Right lobe of liver (tissue), 6 donors: ENCODE measurements around the gene DDX28. TPM values are rescaled to one million over a fixed set of nuclear protein-coding genes. Genes with fewer than 3 reads are reported as not detected.

Experiments
- ATAC-seq, 4 donors: fragments of 200-7000 bp; cut with Tn5 transposase; one replicate each; pipeline ENCODE4 v1.9.1; 2020; ENCODE audit warnings: mild to moderate bottlenecking in 4 of 4, moderate library complexity in 4 of 4
- DNase-seq, 3 donors: peaks; one replicate each; pipeline ENCODE4 v3.0.0-alpha.2; 2020
- H3K27ac ChIP-seq, 3 donors: fragments of 200-600 bp; one replicate each; pipeline ENCODE4 v1.8.0; 2022
- H3K27me3 ChIP-seq, 2 donors: fragments of 200-600 bp; one replicate each; pipeline ENCODE4 v1.8.0; 2022
- H3K36me3 ChIP-seq, 4 donors: fragments of 200-600 bp; sonication (generic) in 1 of 4; one replicate each; pipeline versions ENCODE4 v1.5.1 to v1.8.0; 2017 to 2022; ENCODE audit warnings: control low read depth in 1 of 4
- H3K4me1 ChIP-seq, 4 donors: fragments of 200-600 bp; sonication (generic) in 1 of 4; one replicate each; pipeline versions ENCODE4 v1.5.1 to v1.8.0; 2017 to 2022; ENCODE audit warnings: control low read depth in 1 of 4
- H3K4me3 ChIP-seq, 3 donors: fragments of 200-600 bp; one replicate each; pipeline ENCODE4 v1.8.0; 2022
- H3K9me3 ChIP-seq, 4 donors: fragments of 200-600 bp; sonication (generic) in 1 of 4; one replicate each; pipeline versions ENCODE4 v1.5.1 to v1.8.0; 2017 to 2022; ENCODE audit warnings: control low read depth in 1 of 4
- CTCF ChIP-seq, 4 donors: fragments of 200-600 bp in 3 of 4; fragments of 450-650 bp in 1 of 4; IDR thresholded peaks; one replicate each; pipeline versions ENCODE4 v1.5.1 to v1.8.0; 2016 to 2022; ENCODE audit warnings: antibody characterized with exemption in 4 of 4, mild to moderate bottlenecking in 2 of 4
- POLR2A ChIP-seq: fragments of 450-650 bp; IDR thresholded peaks from one replicate; pipeline ENCODE4 v1.6.1; 2017; ENCODE audit warnings: antibody characterized with exemption, mild to moderate bottlenecking
- WGBS: methylation state at CpG from one replicate; pipeline ENCODE4 v1.1.6; 2018; ENCODE audit warnings: low coverage, low lambda C conversion rate; ENCODE audit not compliant: insufficient coverage; ENCODE audit errors: missing lambda C conversion rate; 5-methylcytosine and 5-hydroxymethylcytosine counted together
- intact Hi-C, 2 donors: fragments of 100-400 bp; cut with DNase I; formaldehyde crosslinking; loops; one replicate each; pipeline versions ENCODE4 v1.11.2 to v1.14.1; 2022
- total RNA-seq, 6 experiments: library from RNA; depleted of rRNA in 2 of 6; stranded (reverse); fragments of >200 nt in 2 of 6; fragmentation: NEBNext Ultra II Directional in 3 of 6; extraction: Animal tissue kit (Norgen Biotek cat#: 25700) in 3 of 6; gene quantifications; one replicate each; pipeline versions ENCODE4 v1.1.0 to v1.2.4, GENCODE V29; 2016 to 2023
- donor health status: DM: no; HTN: yes; CAD: no.
- donor health status: DM: no; HTN: no; CAD: no.
- donor health status: DM: no; HTN: no; CAD: no.
- donor health status: DM: no; HTN: yes; CAD: no.
- donor health status: DM: no; HTN: yes; CAD: no.

The DDX28 gene
- total RNA-seq, 6 experiments from 2014 or later: 5.4 to 10.0 (median 6.3) TPM

DNA sequence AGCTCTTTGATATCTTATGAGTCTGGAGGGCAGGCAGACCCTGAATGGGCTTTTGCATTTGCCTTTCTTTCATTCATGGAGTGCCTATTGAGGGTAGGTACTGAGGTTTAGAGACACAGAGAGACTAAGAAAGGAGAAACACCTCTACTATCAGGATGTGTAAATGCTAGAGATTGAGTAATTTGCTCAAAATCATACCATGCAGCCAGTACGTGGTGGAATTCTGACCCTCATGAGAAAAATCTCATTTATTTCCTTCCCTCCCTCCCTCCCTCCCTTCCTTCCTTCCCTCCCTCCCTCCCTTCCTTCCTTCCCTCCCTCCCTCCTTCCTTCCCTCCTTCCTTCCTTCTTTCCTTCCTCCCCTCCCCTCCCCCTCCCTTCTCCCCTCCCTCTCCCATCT, 43.7 kb upstream of the DDX28 start:
- Histone ChIP-seq H3K4me3 (no peak overlapping the region), H3K36me3 (peaks cover 0 to 4% (median 2%) of the 10 kb centered on the region in 4 donors), H3K27ac (no peak overlapping the region), H3K27me3 (no peaks in the 10 kb centered on the region), H3K4me1 (peaks cover 0 to 13% (median 6%) of the 10 kb centered on the region in 4 donors), H3K9me3 (no peaks in the 10 kb centered on the region)
- DNase-seq (no peak), ATAC-seq (no peak)
- no peak for TF ChIP-seq CTCF (IDR thresholded peaks at IDR 0.05)
- no peak for TF ChIP-seq POLR2A
- intact Hi-C loops: no loop called here
- 10% methylated on average over 1 of the region's 1 CpG for WGBS

- DNase-seq: peak in 1 of 3 donors; percentile 12
- ATAC-seq: no peak
- intact Hi-C loops: no loop called here
- H3K27ac ChIP-seq: no peak overlapping the region
- H3K36me3 ChIP-seq: peaks cover 0 to 4% (median under 1%) of the 10 kb centered on the region in 4 donors
- H3K4me3 ChIP-seq: no peak overlapping the region
- H3K9me3 ChIP-seq: no peaks in the 10 kb centered on the region
- H3K27me3 ChIP-seq: no peaks in the 10 kb centered on the region
- H3K4me1 ChIP-seq: peaks cover 0 to 9% (median 3%) of the 10 kb centered on the region in 4 donors
- WGBS: 67% methylated on average over 5 of the region's 6 CpGs
- TF ChIP-seq POLR2A (no peak), CTCF (IDR thresholded peaks at IDR 0.05) (no peak)
These were observed 42.8 kb upstream of the DDX28 start for GRCh38 chr16:68065716-68066305.

GRCh38 chr16:68064791-68065365, 41.8 kb upstream of the DDX28 start:
- Histone ChIP-seq H3K27ac (peak overlapping the region in 1 of 3 donors; percentile 4), H3K9me3 (no peaks in the 10 kb centered on the region), H3K27me3 (no peaks in the 10 kb centered on the region), H3K36me3 (peaks cover 0 to 4% (median 0%) of the 10 kb centered on the region in 4 donors), H3K4me3 (no peak overlapping the region), H3K4me1 (peaks cover 0 to 8% (median under 1%) of the 10 kb centered on the region in 4 donors)
- no peak for TF ChIP-seq POLR2A
- TF ChIP-seq CTCF (IDR thresholded peaks at IDR 0.05): peak; percentile 69 to 87 (median 86)
- ATAC-seq (peak; percentile 89 to 91 (median 90)), DNase-seq (peak; percentile 74 to 77 (median 75))
- intact Hi-C loops: no loop called here
- WGBS: 36% methylated on average over 2 of the region's 2 CpGs

DNA sequence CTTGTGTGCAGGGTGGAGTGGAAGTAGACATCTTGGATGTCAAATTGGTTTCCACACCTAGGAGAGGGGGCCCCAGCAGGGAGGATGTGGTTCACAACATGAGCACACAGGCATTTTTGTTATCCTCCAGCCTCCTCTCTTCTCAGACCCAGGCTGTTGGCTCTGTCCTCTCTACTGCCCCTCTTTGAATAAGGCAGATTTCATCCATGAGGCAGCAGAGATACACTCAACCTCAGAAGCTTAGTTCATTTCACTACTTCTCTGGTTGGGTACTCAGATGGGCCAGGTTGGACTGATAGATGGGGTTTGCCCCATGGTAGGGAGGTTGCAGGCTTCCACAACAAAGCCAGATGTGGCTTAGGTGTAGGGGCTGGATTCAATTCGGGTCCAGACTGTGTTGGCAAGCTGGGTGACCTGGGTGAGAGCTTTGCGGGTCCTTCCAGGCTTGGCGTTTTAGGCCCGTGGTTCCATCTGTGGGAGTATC, 39.9 kb upstream of the DDX28 start:
- peaks cover 0 to 4% (median 0%) of the 10 kb centered on the region in 4 donors for H3K36me3 ChIP-seq
- DNase-seq (no peak), ATAC-seq (peak in 2 of 4 donors; percentile 13 to 16)
- no peak overlapping the region for H3K27ac ChIP-seq
- no peaks in the 10 kb centered on the region for H3K27me3 ChIP-seq
- no peak overlapping the region for H3K4me3 ChIP-seq
- H3K9me3 ChIP-seq: no peaks in the 10 kb centered on the region
- TF ChIP-seq POLR2A: no peak
- no peak for TF ChIP-seq CTCF (IDR thresholded peaks at IDR 0.05)
- no peaks in the 10 kb centered on the region for H3K4me1 ChIP-seq
- 87% methylated on average over 4 of the region's 4 CpGs for WGBS
- intact Hi-C loops: no loop called here
